Testis (tissue), 3 donors: Measurements from ENCODE around the gene ABCG1. TPM values are rescaled to one million over a fixed set of nuclear protein-coding genes. Genes with fewer than 3 reads are reported as not detected.

Experiments used
- DNase-seq: peaks from one replicate; pipeline ENCODE4 v3.0.0-alpha.2; 2019
- H3K27ac ChIP-seq, 2 donors: fragments of 200-600 bp; sonication (generic); one replicate each; pipeline ENCODE4 v1.5.1; 2019
- H3K27me3 ChIP-seq: fragments of 200-600 bp; sonication (generic); one replicate; pipeline ENCODE4 v1.5.1; 2019
- H3K36me3 ChIP-seq: fragments of 200-600 bp; sonication (generic); one replicate; pipeline ENCODE4 v1.5.1; 2017; ENCODE audit warnings: low read depth; ENCODE audit errors: missing control alignments
- H3K4me1 ChIP-seq: fragments of 200-600 bp; sonication (generic); one replicate; pipeline ENCODE4 v1.5.1; 2019
- H3K4me3 ChIP-seq, 2 donors: fragments of 200-600 bp; sonication (generic); one replicate each; pipeline ENCODE4 v1.5.1; 2017 to 2019
- H3K9me3 ChIP-seq: fragments of 200-600 bp; sonication (generic); one replicate; pipeline ENCODE4 v1.5.1; 2017
- POLR2A ChIP-seq: fragments of 450-650 bp; IDR thresholded peaks from one replicate; pipeline ENCODE4 v1.6.1; 2017; ENCODE audit warnings: antibody characterized with exemption, mild to moderate bottlenecking, moderate library complexity
- WGBS, 2 donors: methylation state at CpG; one replicate each; pipeline ENCODE4 v1.1.5; 2018; 5-methylcytosine and 5-hydroxymethylcytosine counted together
- intact Hi-C: fragments of 100-400 bp; cut with DNase I; formaldehyde crosslinking; loops from one replicate; pipeline ENCODE4 v1.15.1; 2023; ENCODE audit warnings: low total_unique reads
- polyA plus RNA-seq: library from polyadenylated mRNA; stranded (reverse); fragments of 350-450 nt; fragmentation: Illumina TruSeq; extraction: RNeasy Lipid Tissue Mini Kit (QIAGEN cat#74804); gene quantifications from one replicate; pipeline ENCODE4 v1.2.3, GENCODE V29; 2014; ENCODE audit warnings: low read depth, low replicate concordance; ENCODE audit not compliant: insufficient read depth
- total RNA-seq, 2 donors: library from RNA; depleted of rRNA; stranded (reverse); fragments of >200 nt; gene quantifications; one replicate each; pipeline ENCODE4 v1.2.3, GENCODE V29; 2016
- TF ChIP-seq, protein P1 (sequence below), 3 experiments: fragments of 450-650 bp in 2 of 3; fragments of 200-600 bp in 1 of 3; sonication (generic) in 1 of 3; IDR thresholded peaks; one replicate each; pipeline ENCODE4 v1.5.1; 2016 to 2019; ENCODE audit warnings: antibody characterized with exemption in 3 of 3, mild to moderate bottlenecking in 2 of 3, moderate library complexity in 1 of 3

ABCG1 gene
- total and polyA plus RNA-seq, 3 donors from 2014 or later: 4.6 to 5.9 (median 5.1) TPM

- Histone ChIP-seq H3K4me1 (no peaks in the 10 kb centered on the region), H3K27me3 (no peaks in the 10 kb centered on the region), H3K36me3 (no peaks in the 10 kb centered on the region), H3K27ac (no peak overlapping the region), H3K4me3 (no peak overlapping the region), H3K9me3 (no peaks in the 10 kb centered on the region)
- DNase-seq: no peak
- intact Hi-C loops: no loop called here
- 94 to 98% methylated on average over 5 of the region's 5 CpGs for WGBS, 2 donors
- TF ChIP-seq, protein P1, sequence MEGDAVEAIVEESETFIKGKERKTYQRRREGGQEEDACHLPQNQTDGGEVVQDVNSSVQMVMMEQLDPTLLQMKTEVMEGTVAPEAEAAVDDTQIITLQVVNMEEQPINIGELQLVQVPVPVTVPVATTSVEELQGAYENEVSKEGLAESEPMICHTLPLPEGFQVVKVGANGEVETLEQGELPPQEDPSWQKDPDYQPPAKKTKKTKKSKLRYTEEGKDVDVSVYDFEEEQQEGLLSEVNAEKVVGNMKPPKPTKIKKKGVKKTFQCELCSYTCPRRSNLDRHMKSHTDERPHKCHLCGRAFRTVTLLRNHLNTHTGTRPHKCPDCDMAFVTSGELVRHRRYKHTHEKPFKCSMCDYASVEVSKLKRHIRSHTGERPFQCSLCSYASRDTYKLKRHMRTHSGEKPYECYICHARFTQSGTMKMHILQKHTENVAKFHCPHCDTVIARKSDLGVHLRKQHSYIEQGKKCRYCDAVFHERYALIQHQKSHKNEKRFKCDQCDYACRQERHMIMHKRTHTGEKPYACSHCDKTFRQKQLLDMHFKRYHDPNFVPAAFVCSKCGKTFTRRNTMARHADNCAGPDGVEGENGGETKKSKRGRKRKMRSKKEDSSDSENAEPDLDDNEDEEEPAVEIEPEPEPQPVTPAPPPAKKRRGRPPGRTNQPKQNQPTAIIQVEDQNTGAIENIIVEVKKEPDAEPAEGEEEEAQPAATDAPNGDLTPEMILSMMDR (IDR thresholded peaks at IDR 0.05): no peak
Observed at GRCh38 chr21:42288962-42289361, 70.0 kb downstream of the ABCG1 start.

DNA sequence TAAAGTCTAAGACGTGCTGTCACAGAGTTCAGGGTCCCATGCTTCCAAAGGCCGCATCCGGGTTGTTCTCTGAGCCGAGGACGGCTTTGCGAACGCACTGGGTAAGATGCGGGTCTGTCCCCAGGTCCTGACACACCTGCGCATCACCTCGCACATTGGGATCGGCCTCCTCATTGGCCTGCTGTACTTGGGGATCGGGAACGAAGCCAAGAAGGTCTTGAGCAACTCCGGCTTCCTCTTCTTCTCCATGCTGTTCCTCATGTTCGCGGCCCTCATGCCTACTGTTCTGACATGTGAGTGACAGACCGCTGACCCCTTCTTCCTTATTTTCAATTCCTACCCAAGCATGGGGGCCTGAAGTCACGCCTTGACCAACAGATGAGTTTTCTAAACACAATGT is 71.0 kb downstream of the ABCG1 start:
- no peak for TF ChIP-seq POLR2A
- TF ChIP-seq, protein P1 (IDR thresholded peaks at IDR 0.05): no peak
- DNase-seq: peak; percentile 49
- no peaks in the 10 kb centered on the region for H3K9me3 ChIP-seq
- H3K4me1 ChIP-seq: no peaks in the 10 kb centered on the region
- no peaks in the 10 kb centered on the region for H3K36me3 ChIP-seq
- 91 to 93% methylated on average over 18 of the region's 18 CpGs for WGBS, 2 donors
- H3K4me3 ChIP-seq: no peak overlapping the region
- intact Hi-C loops: no loop called here
- H3K27ac ChIP-seq: no peak overlapping the region
- no peaks in the 10 kb centered on the region for H3K27me3 ChIP-seq

DNA sequence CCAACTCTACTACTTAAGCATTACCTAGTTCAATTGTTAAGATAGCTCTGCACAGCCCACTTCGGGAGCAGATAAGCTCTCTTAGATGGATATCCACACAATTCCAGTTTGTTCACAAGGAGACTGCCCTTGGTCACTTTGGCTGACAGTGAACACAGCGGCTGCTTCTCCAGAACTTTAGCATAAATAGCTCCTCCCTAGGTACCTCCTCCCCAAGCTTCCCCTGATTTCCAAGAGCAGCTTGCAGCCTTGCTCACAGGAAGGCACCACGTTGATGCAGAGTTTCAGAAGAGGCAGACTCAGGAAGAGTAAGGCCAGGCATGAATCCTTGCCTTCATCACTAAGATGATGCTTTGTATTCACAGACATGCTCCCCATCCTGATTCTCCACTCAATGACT is 71.6 kb downstream of the ABCG1 start:
- no peaks in the 10 kb centered on the region for H3K9me3 ChIP-seq
- 63 to 83% methylated on average over 3 of the region's 3 CpGs for WGBS, 2 donors
- H3K27me3 ChIP-seq: no peaks in the 10 kb centered on the region
- H3K4me1 ChIP-seq: no peaks in the 10 kb centered on the region
- no peak for DNase-seq
- intact Hi-C loops: no loop called here
- H3K27ac ChIP-seq: no peak overlapping the region
- no peak overlapping the region for H3K4me3 ChIP-seq
- no peak for TF ChIP-seq POLR2A
- TF ChIP-seq, protein P1 (IDR thresholded peaks at IDR 0.05): no peak
- no peaks in the 10 kb centered on the region for H3K36me3 ChIP-seq

- H3K4me1 ChIP-seq: no peaks in the 10 kb centered on the region
- no peak for DNase-seq
- no peak overlapping the region for H3K4me3 ChIP-seq
- intact Hi-C loops: no loop called here
- no peaks in the 10 kb centered on the region for H3K27me3 ChIP-seq
- 89 to 94% methylated on average over 25 to 35 of the region's 35 CpGs for WGBS, 2 donors
- no peaks in the 10 kb centered on the region for H3K36me3 ChIP-seq
- no peak overlapping the region for H3K27ac ChIP-seq
- TF ChIP-seq, protein P1 (IDR thresholded peaks at IDR 0.05): no peak
- no peak for TF ChIP-seq POLR2A
- H3K9me3 ChIP-seq: no peaks in the 10 kb centered on the region
Observed at GRCh38 chr21:42291003-42291750, 72.2 kb downstream of the ABCG1 start.
